Measurements from ENCODE around the gene PFKFB4. TPM values are rescaled to one million over a fixed set of nuclear protein-coding genes. Genes with fewer than 3 reads are reported as not detected.
A peak's percentile ranks its signal among the peaks of the same experiment; 100 is the strongest.
"Not testable (repeated sequence)": the region's sequence is repeated elsewhere in the genome, so short reads cannot be mapped to it uniquely, and the experiment has no call there.

Gene PFKFB4
- total RNA-seq, 1 donor from 2014 or later = 1.5 TPM

DNA sequence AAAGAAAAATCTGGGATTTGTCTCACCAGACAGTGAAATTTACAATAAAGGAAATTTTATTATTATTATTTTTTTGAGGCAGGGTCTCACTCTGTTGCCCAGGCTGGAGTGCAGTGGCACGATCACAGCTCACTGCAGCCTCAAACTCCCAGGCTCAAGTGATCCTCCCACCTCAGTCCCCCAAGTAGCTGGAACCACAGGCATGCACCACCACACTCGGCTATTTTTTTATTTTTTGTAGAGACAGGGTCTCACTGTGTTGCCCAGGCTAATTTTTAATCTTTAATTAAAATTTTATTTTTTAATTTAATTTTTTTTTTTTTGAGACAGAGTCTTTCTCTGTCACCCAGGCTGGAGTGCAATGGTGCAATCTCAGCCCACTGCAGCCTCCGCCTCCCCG is 82.6 kb downstream of the PFKFB4 start:
- DNase-seq (ENCODE audit: low spot score); intact Hi-C loops (cut with DNase I): not testable (repeated sequence)

- no peak for DNase-seq (ENCODE audit: low spot score)
- intact Hi-C loops (cut with DNase I) = no loop called here
These were observed 83.0 kb downstream of the PFKFB4 start for GRCh38 chr3:48473617-48473952.

DNA sequence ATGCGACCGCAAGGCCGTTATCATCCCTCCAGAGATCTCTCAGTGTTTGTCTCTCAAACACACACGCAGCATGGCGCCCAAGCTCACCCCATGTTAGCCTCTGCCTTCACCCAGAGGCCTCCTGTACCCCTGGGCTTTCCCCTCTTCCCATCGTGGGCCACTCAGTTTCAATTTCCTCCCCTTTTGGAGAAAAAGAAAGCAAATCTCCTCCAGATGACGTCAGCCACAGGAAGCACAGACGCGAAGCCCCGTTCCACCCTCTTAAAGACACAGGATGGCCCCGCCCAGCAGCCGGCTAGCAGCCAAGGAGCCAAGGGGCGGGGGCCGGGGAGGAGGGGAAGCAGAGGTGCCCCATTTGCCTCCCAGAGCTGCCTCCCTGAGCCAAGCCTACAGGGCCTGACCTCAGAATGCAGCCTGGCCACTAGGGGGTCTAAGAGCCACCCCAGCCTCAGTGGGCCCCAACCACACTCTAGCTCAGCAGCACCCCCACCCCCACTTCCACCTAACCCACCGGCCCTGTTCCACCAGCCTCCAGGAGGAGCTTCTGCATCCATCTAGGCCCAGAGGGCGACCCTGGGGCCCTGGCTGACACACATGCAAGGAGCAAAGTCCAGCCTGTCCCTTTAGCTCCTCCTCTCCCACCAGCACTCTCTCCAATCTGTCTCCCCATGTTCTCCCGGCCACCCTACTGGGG is 83.5 kb downstream of the PFKFB4 start:
- DNase-seq (ENCODE audit: low spot score) = peak; percentile 96
- intact Hi-C loops (cut with DNase I) = no loop called here

GRCh38 chr3:48472673-48472922 is 84.0 kb downstream of the PFKFB4 start:
- DNase-seq (ENCODE audit: low spot score) = no peak
- intact Hi-C loops (cut with DNase I) = no loop called here

GRCh38 chr3:48470286-48470685 is 86.3 kb downstream of the PFKFB4 start:
- intact Hi-C loops (cut with DNase I) = no loop called here
- DNase-seq (ENCODE audit: low spot score) = no peak

DNA sequence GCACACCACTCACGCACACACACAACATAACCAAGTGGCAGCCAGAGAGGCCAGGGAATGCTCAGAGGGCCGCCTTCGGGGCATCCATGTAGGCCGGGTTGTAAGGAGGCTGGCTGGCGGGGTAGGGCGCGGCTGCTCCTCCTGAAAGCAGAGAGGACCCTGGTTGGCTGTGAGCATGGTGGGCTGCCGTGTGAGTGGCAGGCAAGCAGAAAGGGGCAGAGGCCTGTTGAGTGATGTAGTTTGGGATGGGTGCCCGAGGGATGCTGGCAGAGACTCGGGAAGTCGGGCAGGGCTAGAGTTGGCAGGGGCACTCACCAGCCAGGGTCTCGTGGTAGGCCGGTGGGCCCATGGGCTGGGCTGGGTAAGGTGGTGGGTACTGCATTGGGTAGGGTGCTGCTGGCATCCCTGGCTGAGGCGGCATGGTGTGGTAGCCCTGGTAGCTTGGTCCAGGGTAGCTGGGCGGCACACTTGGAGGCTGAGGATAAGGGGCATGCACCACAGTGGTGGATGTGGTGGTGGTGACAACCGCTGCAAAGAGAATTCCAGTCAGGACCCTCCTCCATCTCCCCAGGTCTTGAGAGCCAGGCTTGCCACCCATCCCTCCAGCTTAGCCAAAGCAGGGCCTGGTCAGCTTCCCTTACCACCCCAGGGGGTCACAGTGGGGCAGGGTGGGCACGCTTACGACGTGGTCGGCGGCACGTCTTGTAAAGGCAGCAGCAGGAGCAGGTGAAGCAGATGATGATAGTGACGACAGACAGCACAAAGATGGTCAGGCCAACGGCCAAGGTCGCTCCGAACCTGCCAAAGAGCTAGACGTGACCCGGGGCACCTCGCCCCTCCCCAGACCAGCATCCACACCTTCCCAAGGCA is 87.3 kb downstream of the PFKFB4 start:
- intact Hi-C loops (cut with DNase I) = no loop called here
- DNase-seq (ENCODE audit: low spot score) = no peak

DNA sequence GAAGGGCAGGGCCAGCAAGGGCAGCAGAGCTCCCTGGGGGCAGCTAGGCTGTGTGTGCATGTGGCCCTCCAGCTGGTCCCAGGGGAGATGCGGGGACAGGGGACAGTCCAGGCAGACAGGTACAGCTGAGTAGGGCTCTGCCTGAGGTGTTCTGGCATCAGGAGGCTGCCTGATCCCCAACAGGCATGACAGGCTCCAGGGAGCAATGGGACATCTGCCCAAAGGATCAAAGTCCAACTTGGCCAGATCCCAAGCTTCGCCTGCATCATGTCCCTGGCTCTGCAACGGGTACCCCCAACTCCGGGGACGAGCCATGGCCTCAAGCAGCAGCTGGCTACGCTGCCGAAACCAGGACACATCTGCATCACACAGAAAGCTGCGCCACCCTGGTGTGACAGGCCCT is 88.3 kb downstream of the PFKFB4 start:
- intact Hi-C loops (cut with DNase I) = no loop called here

More for the DNA sequence above, 88.3 kb downstream of the PFKFB4 start:
- DNase-seq (ENCODE audit: low spot score) = no peak

Small RNAs within 50 kb of the gene (microRNA-seq; reads per million reads assigned to microRNA genes)
- not detected for gene MIR6823
- gene MIR711 = not detected

Other genes with a start within 250 kb of the PFKFB4 start
- not detected for gene SPINK8, start 223.1 kb downstream of the PFKFB4 start, total RNA-seq
- gene FBXW12, start 184.6 kb downstream of the PFKFB4 start, total RNA-seq = not detected
- 43.4 TPM for gene PLXNB1, start 126.7 kb downstream of the PFKFB4 start, total RNA-seq
- gene CCDC51, start 116.7 kb downstream of the PFKFB4 start, total RNA-seq = 8.9 TPM
- 192 TPM for gene TMA7, start 116.5 kb downstream of the PFKFB4 start, total RNA-seq
- 4.1 TPM for gene ATRIP, start 110.1 kb downstream of the PFKFB4 start, total RNA-seq
- 47.8 TPM for gene SHISA5, start 52.6 kb downstream of the PFKFB4 start, total RNA-seq
- 0.48 TPM for gene UCN2, start 7.0 kb upstream of the PFKFB4 start, total RNA-seq
- 26.5 TPM for gene COL7A1, start 38.5 kb upstream of the PFKFB4 start, total RNA-seq
- 753 TPM for gene UQCRC1, start 52.8 kb upstream of the PFKFB4 start, total RNA-seq
- gene TMEM89, start 65.0 kb upstream of the PFKFB4 start, total RNA-seq = not detected
- gene SLC26A6, start 78.7 kb upstream of the PFKFB4 start, total RNA-seq = 8.9 TPM
- gene CELSR3, start 106.1 kb upstream of the PFKFB4 start, total RNA-seq = 0.22 TPM
- gene NCKIPSD, start 129.1 kb upstream of the PFKFB4 start, total RNA-seq = 22.5 TPM
- gene IP6K2, start 160.4 kb upstream of the PFKFB4 start, total RNA-seq = 23.9 TPM